Gastrocnemius medialis (tissue), 4 donors: ENCODE measurements around the gene EIF3L.

Experiments used
- POLR2A ChIP-seq, 2 donors: fragments of 450-650 bp; IDR thresholded peaks; one replicate each; pipeline ENCODE4 v1.6.1; 2017; ENCODE audit warnings: antibody characterized with exemption in 2 of 2, mild to moderate bottlenecking in 2 of 2, moderate library complexity in 2 of 2
- TF ChIP-seq, protein P1 (sequence below), 5 experiments: fragments of 450-650 bp in 3 of 5; fragments of 200-600 bp in 2 of 5; sonication (generic) in 2 of 5; IDR thresholded peaks in 4 of 5; conservative IDR thresholded peaks in 1 of 5; 1 replicate in 4 of 5; 2 replicates in 1 of 5; pipeline ENCODE4 v1.5.1; 2016 to 2019; ENCODE audit warnings: antibody characterized with exemption in 5 of 5, mild to moderate bottlenecking in 3 of 5, moderate library complexity in 3 of 5

- no peak for TF ChIP-seq POLR2A (IDR thresholded peaks at IDR 0.05)
- TF ChIP-seq, protein P1, sequence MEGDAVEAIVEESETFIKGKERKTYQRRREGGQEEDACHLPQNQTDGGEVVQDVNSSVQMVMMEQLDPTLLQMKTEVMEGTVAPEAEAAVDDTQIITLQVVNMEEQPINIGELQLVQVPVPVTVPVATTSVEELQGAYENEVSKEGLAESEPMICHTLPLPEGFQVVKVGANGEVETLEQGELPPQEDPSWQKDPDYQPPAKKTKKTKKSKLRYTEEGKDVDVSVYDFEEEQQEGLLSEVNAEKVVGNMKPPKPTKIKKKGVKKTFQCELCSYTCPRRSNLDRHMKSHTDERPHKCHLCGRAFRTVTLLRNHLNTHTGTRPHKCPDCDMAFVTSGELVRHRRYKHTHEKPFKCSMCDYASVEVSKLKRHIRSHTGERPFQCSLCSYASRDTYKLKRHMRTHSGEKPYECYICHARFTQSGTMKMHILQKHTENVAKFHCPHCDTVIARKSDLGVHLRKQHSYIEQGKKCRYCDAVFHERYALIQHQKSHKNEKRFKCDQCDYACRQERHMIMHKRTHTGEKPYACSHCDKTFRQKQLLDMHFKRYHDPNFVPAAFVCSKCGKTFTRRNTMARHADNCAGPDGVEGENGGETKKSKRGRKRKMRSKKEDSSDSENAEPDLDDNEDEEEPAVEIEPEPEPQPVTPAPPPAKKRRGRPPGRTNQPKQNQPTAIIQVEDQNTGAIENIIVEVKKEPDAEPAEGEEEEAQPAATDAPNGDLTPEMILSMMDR (IDR thresholded peaks at IDR 0.05 in 4 of 5, conservative IDR thresholded peaks at IDR 0.05 in 1 of 5), result no peak
These were observed 78.4 kb downstream of the EIF3L start for GRCh38 chr22:37927637-37927936.
